Coronary artery (tissue), 2 donors: Measurements from ENCODE around the gene ANKRD42.

Experiments
- DNase-seq: peaks from one replicate; pipeline ENCODE4 v3.0.0-alpha.2; 2017; ENCODE audit warnings: low spot score
- H3K27ac ChIP-seq, 2 donors: fragments of 200-600 bp; sonication (generic); one replicate each; pipeline ENCODE4 v1.5.1; 2016 to 2019
- H3K4me3 ChIP-seq: fragments of 200-600 bp; sonication (generic); 2 replicates; pipeline ENCODE4 v1.5.1; 2016; ENCODE audit warnings: mild to moderate bottlenecking, moderate library complexity
- CTCF ChIP-seq: fragments of 200-600 bp; sonication (generic); IDR thresholded peaks from one replicate; pipeline ENCODE4 v1.5.1; 2019; ENCODE audit warnings: antibody characterized with exemption

The ANKRD42 gene

DNA sequence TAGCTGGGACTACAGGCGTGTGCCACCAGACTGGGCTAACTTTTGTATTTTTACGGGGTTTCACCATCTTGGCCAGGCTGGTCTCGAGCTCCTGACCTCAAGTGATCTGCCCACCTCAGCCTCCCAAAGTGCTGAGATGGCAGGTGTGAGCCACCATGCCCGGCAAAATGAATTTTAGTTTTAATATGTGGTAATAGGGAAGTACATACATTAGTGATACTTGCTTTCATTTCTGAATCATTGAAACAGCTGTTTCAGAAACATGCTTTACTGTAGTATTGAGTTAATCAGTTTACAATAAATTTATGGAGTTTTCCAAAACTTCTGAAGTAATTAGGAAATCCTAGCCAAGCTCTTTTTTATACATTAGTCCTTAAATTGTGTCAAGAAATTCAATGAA is 21.0 kb upstream of the ANKRD42 start:
- Histone ChIP-seq H3K27ac (no peak overlapping the region), H3K4me3 (peak overlapping the region; percentile 55)
- no peak for TF ChIP-seq CTCF
- no peak for DNase-seq

GRCh38 chr11:83174008-83174407 is 19.5 kb upstream of the ANKRD42 start:
- no peak overlapping the region for H3K27ac ChIP-seq
- DNase-seq = no peak
- H3K4me3 ChIP-seq = peak overlapping the region; percentile 3
- no peak for TF ChIP-seq CTCF

DNA sequence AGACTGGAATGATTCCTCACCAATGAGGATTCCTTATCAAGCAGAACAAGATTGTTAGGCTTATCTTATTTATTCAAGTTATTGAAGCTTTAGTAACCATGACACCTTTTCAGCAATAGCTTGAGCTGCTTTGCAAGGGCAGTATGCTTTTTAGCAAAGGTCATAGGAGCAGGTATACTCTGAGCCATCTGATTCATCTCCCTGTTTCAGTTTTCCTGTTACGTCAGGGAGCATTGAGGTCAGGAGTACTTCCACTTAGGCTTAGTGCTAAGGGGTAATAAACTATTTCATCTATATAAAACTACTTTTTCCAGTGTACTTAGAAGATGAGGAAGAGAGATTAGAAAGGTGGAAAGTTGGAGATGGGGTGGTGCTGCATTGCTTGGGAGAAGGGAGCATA is 17.7 kb upstream of the ANKRD42 start:
- no peak for TF ChIP-seq CTCF
- Histone ChIP-seq H3K4me3 (no peak overlapping the region), H3K27ac (no peak overlapping the region)
- DNase-seq = no peak

GRCh38 chr11:83181815-83182214 is 11.7 kb upstream of the ANKRD42 start:
- H3K27ac ChIP-seq = no peak overlapping the region
- no peak for TF ChIP-seq CTCF

GRCh38 chr11:83185767-83186166 is 7.7 kb upstream of the ANKRD42 start:
- H3K4me3 ChIP-seq = no peak overlapping the region
- no peak for DNase-seq
- TF ChIP-seq CTCF = no peak
- no peak overlapping the region for H3K27ac ChIP-seq

More at GRCh38 chr11:83181815-83182214, 11.7 kb upstream of the ANKRD42 start:
- no peak overlapping the region for H3K4me3 ChIP-seq
- no peak for DNase-seq

DNA sequence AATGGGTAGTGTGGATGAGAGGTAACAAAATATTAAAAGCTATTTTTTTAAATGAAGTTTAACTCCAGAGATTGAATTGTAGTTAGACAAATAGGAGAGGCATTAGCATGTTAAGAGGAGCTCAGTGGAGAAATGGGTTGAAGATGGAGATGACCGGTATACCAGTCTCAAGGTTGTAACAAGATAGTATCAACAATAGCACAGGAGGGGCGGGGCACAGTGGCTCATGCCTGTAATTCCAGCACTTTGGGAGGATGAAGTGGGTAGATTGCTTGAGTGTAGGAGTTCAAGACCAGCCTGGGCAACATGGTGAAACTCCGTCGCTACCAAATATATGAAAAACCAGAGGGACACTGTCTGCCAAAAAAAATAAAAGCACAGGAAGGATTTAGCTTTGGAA is 6.0 kb upstream of the ANKRD42 start:
- Histone ChIP-seq H3K27ac (no peak overlapping the region), H3K4me3 (no peak overlapping the region)
- no peak for TF ChIP-seq CTCF
- DNase-seq = no peak

DNA sequence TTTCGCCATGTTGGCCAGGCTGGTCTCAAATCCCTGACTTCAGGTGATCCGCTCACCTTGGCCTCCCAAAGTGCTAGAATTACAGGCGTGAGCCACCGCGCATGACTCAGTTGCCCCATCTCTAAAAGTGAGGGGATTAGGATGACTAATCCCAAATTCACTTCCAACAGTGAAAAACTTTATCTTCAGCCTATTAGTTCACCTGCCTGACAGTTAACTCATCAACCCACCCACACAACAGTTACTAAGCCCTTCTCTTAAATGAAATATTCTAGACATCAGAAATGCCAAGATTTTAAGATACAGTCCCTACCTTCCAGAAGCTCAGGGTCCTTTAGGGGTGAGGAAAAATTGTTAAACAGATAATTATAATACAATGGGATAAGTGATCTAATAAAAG is 2.0 kb upstream of the ANKRD42 start:
- no peak overlapping the region for H3K4me3 ChIP-seq

More for the DNA sequence above, 2.0 kb upstream of the ANKRD42 start:
- no peak overlapping the region for H3K27ac ChIP-seq
- TF ChIP-seq CTCF = no peak
- DNase-seq = no peak
